Effector memory CD8-positive, alpha-beta T cell (primary cell): Measurements from ENCODE around the gene CAMK4.

ENCODE experiments used
- ATAC-seq: fragments of 150-1000 bp; cut with Tn5 transposase; replicated peaks from 2 replicates; pipeline ENCODE4 v1.10.0; 2021; ENCODE audit warnings: mild to moderate bottlenecking, moderate library complexity
- DNase-seq, 3 experiments: peaks; one replicate each; pipeline ENCODE4 v3.0.0; 2021
- H3K27ac Mint-ChIP-seq, 2 donors: one replicate each; pipeline ENCODE4 v1.8.0; 2022; ENCODE audit warnings: mild to moderate bottlenecking in 2 of 2, mixed read lengths in 2 of 2, moderate library complexity in 2 of 2
- H3K27me3 Mint-ChIP-seq, 2 donors: one replicate each; pipeline ENCODE4 v1.8.0; 2022; ENCODE audit warnings: mixed read lengths in 2 of 2
- H3K36me3 Mint-ChIP-seq: one replicate; pipeline ENCODE4 v1.8.0; 2022; ENCODE audit warnings: mild to moderate bottlenecking, moderate library complexity, mixed read lengths; ENCODE audit not compliant: insufficient read depth
- H3K4me1 Mint-ChIP-seq, 2 donors: one replicate each; pipeline ENCODE4 v1.8.0; 2022; ENCODE audit warnings: low read depth in 2 of 2, mixed read lengths in 2 of 2
- H3K4me3 Mint-ChIP-seq, 2 donors: one replicate each; pipeline ENCODE4 v1.8.0; 2022; ENCODE audit warnings: mild to moderate bottlenecking in 2 of 2, mixed read lengths in 2 of 2, moderate library complexity in 2 of 2
- H3K9me3 Mint-ChIP-seq, 2 donors: one replicate each; pipeline ENCODE4 v1.8.0; 2022; ENCODE audit warnings: mixed read lengths in 2 of 2
- total RNA-seq, 9 experiments: gene quantifications; one replicate each; lab custom pipeline; 2026; lab: John Stamatoyannopoulos, UW

The CAMK4 gene
- total RNA-seq = 102 to 737 (median 149) reads per million in 9 experiments

DNA sequence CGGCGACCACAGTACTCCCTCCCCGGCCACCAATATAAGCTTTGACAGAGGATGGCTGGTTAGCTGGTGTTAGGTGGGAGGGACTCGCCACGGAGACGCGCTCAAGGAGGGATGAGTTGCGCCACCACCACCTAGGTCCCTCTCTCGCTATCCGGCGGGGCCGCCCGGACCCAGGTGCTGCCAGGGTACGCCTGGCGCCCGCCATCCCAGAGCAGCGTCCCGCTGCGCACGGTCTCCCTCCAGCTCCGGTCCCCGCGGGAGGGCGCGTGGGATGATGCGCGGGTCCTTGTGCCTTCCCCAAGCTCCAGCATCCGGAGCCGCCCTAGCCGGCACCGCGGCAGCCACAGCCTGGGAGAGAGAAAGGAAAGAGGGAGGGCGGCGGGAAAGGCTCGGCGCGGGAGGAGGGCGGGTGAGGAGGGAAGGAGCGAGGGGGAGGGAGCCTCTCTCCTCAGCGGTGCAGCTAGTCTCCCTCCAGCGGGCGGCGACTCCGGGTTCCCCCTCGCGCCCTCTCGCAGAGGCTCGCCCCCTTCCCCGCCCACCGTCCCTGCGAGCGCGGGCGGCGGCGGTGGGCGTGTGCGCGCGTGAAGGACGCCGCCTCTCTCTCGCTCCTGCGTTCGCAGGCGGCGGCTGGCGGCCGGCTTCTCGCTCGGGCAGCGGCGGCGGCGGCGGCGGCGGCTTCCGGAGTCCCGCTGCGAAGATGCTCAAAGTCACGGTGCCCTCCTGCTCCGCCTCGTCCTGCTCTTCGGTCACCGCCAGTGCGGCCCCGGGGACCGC, at the start of gene CAMK4:
CAMK4 (plus strand) TSS at position 598 of the 774 bp plus-strand sequence; CDS start at position 698, 100 bp downstream.
- Mint-ChIP-seq H3K36me3 (peaks cover 11% of the 10 kb centered on the region), H3K27me3 (no peaks in the 10 kb centered on the region), H3K4me1 (peaks cover 23 to 46% of the 10 kb centered on the region in 2 donors), H3K9me3 (no peaks in the 10 kb centered on the region), H3K4me3 (peak within 1 kb of the TSS; percentile 94 to 96), H3K27ac (peak within 1 kb of the TSS; percentile 90 to 94)
- ATAC-seq = peak; percentile 84
- peak; percentile 73 to 80 (median 76) for DNase-seq

GRCh38 chr5:111183064-111183463, 41.1 kb upstream of the CAMK4 start:
- H3K4me1 Mint-ChIP-seq = no peaks in the 10 kb centered on the region
- H3K9me3 Mint-ChIP-seq = no peaks in the 10 kb centered on the region
- H3K4me3 Mint-ChIP-seq = no peak overlapping the region
- ATAC-seq (no peak), DNase-seq (no peak)
- H3K27me3 Mint-ChIP-seq = peaks cover 0 to 13% of the 10 kb centered on the region in 2 donors
- H3K36me3 Mint-ChIP-seq = no peaks in the 10 kb centered on the region
- H3K27ac Mint-ChIP-seq = no peak overlapping the region

DNA sequence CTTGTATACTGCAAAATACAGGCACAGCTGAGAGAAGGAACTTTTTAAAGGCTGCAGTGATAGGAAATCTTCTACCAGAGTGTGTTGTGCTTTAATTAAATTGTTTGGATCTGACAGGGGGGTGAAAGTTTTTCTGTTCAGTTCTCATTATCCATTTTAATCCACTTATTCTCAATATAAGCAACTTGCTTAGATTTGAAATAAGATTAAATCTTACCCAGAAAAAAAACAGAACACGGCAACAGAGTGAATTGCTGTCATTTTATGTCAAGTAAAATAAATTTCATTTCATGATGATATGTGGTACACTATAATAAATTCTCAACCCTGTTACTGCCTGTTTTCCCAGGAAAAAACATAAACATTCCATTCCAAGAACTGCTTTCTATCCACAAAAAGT, 37.1 kb upstream of the CAMK4 start:
- no peak for ATAC-seq
- DNase-seq = no peak
- H3K4me3 Mint-ChIP-seq = no peak overlapping the region
- peaks cover under 1 to 24% of the 10 kb centered on the region in 2 donors for H3K27me3 Mint-ChIP-seq
- H3K27ac Mint-ChIP-seq = no peak overlapping the region
- H3K9me3 Mint-ChIP-seq = no peaks in the 10 kb centered on the region
- H3K36me3 Mint-ChIP-seq = no peaks in the 10 kb centered on the region
- H3K4me1 Mint-ChIP-seq = no peaks in the 10 kb centered on the region

DNA sequence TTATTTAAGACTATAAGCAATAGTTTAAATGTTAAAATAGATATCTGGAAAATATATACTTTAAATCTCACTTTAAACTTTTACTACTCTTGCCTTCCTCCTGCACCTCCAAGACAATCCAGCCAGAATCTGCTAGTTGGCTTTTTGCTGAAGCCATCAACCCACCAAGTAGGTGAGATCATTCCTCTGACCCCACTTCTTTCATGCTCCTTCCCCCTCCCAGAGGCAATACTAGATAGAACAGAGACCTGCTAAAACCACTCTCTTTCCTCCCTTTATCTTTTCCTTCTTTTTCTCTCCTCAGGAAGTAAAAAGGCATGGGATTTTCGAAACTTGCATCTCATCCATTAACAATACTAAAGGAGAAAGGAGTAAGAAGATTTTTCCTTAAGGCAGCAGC, 30.1 kb upstream of the CAMK4 start:
- Mint-ChIP-seq H3K27me3 (peaks cover 14 to 35% of the 10 kb centered on the region in 2 donors), H3K9me3 (no peaks in the 10 kb centered on the region), H3K4me1 (peaks cover 0 to 2% of the 10 kb centered on the region in 2 donors), H3K27ac (no peak overlapping the region), H3K36me3 (no peaks in the 10 kb centered on the region), H3K4me3 (no peak overlapping the region)
- ATAC-seq = no peak
- DNase-seq = no peak

DNA sequence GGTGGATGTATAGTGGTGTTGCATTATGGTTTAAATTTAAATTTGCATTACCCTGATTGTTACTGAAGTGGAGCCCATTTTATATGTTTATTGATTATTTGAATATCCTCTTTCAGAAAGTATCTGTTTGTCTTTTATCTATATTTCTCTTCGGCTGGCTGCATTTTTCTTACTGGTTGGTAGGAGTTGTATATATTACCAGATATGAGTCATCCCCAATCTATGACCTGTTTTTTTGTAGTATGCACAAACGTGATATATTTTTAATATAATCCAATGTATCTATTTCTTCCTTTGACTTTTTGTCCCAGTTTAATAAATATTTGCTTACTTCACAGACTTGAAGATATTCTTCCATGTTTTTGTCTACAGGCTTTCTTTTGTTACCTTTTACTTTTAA, 29.3 kb upstream of the CAMK4 start:
- Mint-ChIP-seq H3K27me3 (peaks cover 14 to 33% of the 10 kb centered on the region in 2 donors), H3K4me3 (no peak overlapping the region), H3K27ac (no peak overlapping the region), H3K4me1 (peaks cover 0 to 2% of the 10 kb centered on the region in 2 donors), H3K9me3 (no peaks in the 10 kb centered on the region), H3K36me3 (no peaks in the 10 kb centered on the region)
- no peak for ATAC-seq
- DNase-seq = no peak

GRCh38 chr5:111197523-111197922, 26.7 kb upstream of the CAMK4 start:
- no peak overlapping the region for H3K4me3 Mint-ChIP-seq
- ATAC-seq = no peak
- no peak for DNase-seq

DNA sequence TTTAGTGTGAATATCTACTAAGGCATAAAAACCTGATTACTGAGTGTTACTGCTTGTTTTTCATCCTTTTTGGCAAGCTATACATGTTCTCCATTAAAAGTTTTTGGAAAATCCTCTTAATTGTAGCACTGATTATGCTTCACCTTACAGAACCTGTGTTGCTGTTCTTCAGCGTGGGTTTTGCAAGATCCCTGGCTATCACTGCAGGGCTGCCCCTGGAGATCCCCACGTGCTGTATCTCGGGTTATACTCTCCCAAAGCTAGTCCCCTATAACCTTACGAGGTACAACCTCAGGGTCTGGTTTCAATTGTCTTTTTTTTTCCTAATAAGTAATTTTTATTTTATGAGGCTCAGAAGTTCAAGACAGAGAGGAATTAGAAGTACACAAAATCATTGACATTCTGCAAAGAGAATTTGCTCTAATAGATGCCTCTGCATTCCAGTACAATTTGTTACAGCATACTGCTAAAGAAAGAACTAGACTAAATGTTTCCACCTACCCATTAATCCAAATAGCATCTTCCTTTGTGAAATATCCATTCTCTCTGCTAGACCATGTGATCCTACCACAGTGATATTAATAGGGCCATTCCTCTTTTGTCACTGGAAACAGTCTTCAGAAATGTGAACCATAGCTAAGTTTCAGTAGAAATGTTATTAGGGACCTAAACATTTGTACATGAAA, 25.8 kb upstream of the CAMK4 start:
- no peak for ATAC-seq
- H3K4me1 Mint-ChIP-seq = peaks cover 3 to 4% of the 10 kb centered on the region in 2 donors

More at GRCh38 chr5:111197523-111197922, 26.7 kb upstream of the CAMK4 start:
- H3K9me3 Mint-ChIP-seq = no peaks in the 10 kb centered on the region
- H3K27ac Mint-ChIP-seq = no peak overlapping the region
- H3K36me3 Mint-ChIP-seq = no peaks in the 10 kb centered on the region
- peaks cover 3 to 4% of the 10 kb centered on the region in 2 donors for H3K4me1 Mint-ChIP-seq
- peaks cover 8 to 13% of the 10 kb centered on the region in 2 donors for H3K27me3 Mint-ChIP-seq

GRCh38 chr5:111200828-111201227, 23.4 kb upstream of the CAMK4 start:
- Mint-ChIP-seq H3K4me1 (peaks cover 3 to 4% of the 10 kb centered on the region in 2 donors), H3K9me3 (no peaks in the 10 kb centered on the region), H3K36me3 (no peaks in the 10 kb centered on the region), H3K27me3 (peaks cover 4 to 7% of the 10 kb centered on the region in 2 donors), H3K4me3 (no peak overlapping the region), H3K27ac (no peak overlapping the region)
- no peak for DNase-seq
- ATAC-seq = no peak

More for the DNA sequence above, 25.8 kb upstream of the CAMK4 start:
- H3K4me3 Mint-ChIP-seq = no peak overlapping the region
- H3K27ac Mint-ChIP-seq = no peak overlapping the region
- no peak for DNase-seq
- no peaks in the 10 kb centered on the region for H3K9me3 Mint-ChIP-seq
- H3K36me3 Mint-ChIP-seq = no peaks in the 10 kb centered on the region
- peaks cover 7 to 10% of the 10 kb centered on the region in 2 donors for H3K27me3 Mint-ChIP-seq

GRCh38 chr5:111201705-111202104, 22.5 kb upstream of the CAMK4 start:
- H3K27ac Mint-ChIP-seq = no peak overlapping the region
- H3K27me3 Mint-ChIP-seq = peaks cover 4 to 7% of the 10 kb centered on the region in 2 donors

GRCh38 chr5:111211341-111211740, 12.8 kb upstream of the CAMK4 start:
- Mint-ChIP-seq H3K36me3 (no peaks in the 10 kb centered on the region), H3K4me3 (no peak overlapping the region)

More at GRCh38 chr5:111201705-111202104, 22.5 kb upstream of the CAMK4 start:
- ATAC-seq (no peak), DNase-seq (no peak)
- no peak overlapping the region for H3K4me3 Mint-ChIP-seq
- no peaks in the 10 kb centered on the region for H3K9me3 Mint-ChIP-seq
- peaks cover 3 to 4% of the 10 kb centered on the region in 2 donors for H3K4me1 Mint-ChIP-seq
- no peaks in the 10 kb centered on the region for H3K36me3 Mint-ChIP-seq

GRCh38 chr5:111214052-111214742, 10.0 kb upstream of the CAMK4 start:
- no peak overlapping the region for H3K4me3 Mint-ChIP-seq
- H3K4me1 Mint-ChIP-seq = peaks cover 3 to 5% of the 10 kb centered on the region in 2 donors
- H3K36me3 Mint-ChIP-seq = no peaks in the 10 kb centered on the region
- ATAC-seq (no peak), DNase-seq (no peak)
- no peak overlapping the region for H3K27ac Mint-ChIP-seq
- no peaks in the 10 kb centered on the region for H3K27me3 Mint-ChIP-seq
- no peaks in the 10 kb centered on the region for H3K9me3 Mint-ChIP-seq

More at GRCh38 chr5:111211341-111211740, 12.8 kb upstream of the CAMK4 start:
- H3K4me1 Mint-ChIP-seq = peaks cover 3 to 5% of the 10 kb centered on the region in 2 donors
- no peak overlapping the region for H3K27ac Mint-ChIP-seq
- DNase-seq (no peak), ATAC-seq (no peak)
- H3K9me3 Mint-ChIP-seq = no peaks in the 10 kb centered on the region
- H3K27me3 Mint-ChIP-seq = no peaks in the 10 kb centered on the region

DNA sequence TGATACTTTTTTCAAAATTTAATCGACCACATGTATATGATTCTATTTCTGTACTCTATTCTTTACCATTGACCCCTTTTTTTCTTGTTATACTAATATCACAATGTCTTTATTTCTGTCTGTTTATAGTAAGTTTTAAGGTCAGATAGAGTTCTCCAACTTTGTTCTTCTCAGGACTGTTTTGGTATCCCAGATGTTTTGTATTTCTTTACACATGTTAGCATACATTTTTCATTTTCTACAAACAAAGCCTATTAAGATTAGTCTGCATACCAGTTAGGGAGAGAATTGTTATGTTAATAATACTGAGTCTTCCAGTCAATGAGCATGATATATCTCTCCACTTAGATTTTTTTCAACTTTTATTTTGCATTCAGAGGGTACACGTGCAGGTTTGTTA, 8.2 kb upstream of the CAMK4 start:
- Mint-ChIP-seq H3K36me3 (no peaks in the 10 kb centered on the region), H3K4me3 (no peak overlapping the region), H3K27ac (no peak overlapping the region), H3K9me3 (no peaks in the 10 kb centered on the region), H3K4me1 (peaks cover 3 to 5% of the 10 kb centered on the region in 2 donors), H3K27me3 (no peaks in the 10 kb centered on the region)
- ATAC-seq (no peak), DNase-seq (no peak)

- H3K4me3 Mint-ChIP-seq = no peak overlapping the region
- no peak for ATAC-seq
- no peak overlapping the region for H3K27ac Mint-ChIP-seq
- H3K9me3 Mint-ChIP-seq = no peaks in the 10 kb centered on the region
- H3K36me3 Mint-ChIP-seq = peaks cover 7% of the 10 kb centered on the region
- DNase-seq = no peak
- peaks cover 13 to 24% of the 10 kb centered on the region in 2 donors for H3K4me1 Mint-ChIP-seq
- H3K27me3 Mint-ChIP-seq = no peaks in the 10 kb centered on the region
These were observed 3.0 kb upstream of the CAMK4 start for GRCh38 chr5:111221139-111221538.
